Measurements from ENCODE around the gene CARM1.

DNA sequence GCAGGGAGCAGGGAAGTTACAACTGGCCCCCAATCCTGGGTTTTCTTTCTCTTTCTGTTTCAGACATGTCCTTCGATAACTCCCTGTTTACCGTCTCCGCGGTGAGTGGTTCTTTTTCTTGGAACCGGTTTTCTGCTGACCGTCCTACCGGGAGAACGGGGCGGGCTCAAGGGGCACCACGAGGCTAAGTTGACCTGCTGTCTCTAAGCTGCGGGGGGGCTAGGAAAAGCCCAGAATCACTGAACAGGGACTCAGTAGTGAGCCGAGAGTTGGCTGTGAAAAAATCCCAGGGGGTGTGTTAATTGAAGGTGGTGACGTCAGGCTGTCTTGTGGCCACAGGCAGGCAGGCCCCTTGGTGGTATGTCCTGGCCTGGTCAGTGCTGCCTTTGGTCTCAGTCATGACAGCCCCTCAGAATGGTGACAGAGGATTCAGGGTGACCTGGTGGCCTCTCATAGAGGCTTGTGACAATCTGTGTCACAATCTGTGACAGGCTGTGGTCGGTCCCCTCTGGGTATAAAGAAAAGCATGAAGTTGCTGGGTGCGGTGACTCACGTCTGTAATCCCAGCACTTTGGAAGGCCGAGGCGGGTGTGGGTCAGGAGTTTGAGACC is 8.1 kb upstream of the CARM1 start:
- TF ChIP-seq, protein P1, sequence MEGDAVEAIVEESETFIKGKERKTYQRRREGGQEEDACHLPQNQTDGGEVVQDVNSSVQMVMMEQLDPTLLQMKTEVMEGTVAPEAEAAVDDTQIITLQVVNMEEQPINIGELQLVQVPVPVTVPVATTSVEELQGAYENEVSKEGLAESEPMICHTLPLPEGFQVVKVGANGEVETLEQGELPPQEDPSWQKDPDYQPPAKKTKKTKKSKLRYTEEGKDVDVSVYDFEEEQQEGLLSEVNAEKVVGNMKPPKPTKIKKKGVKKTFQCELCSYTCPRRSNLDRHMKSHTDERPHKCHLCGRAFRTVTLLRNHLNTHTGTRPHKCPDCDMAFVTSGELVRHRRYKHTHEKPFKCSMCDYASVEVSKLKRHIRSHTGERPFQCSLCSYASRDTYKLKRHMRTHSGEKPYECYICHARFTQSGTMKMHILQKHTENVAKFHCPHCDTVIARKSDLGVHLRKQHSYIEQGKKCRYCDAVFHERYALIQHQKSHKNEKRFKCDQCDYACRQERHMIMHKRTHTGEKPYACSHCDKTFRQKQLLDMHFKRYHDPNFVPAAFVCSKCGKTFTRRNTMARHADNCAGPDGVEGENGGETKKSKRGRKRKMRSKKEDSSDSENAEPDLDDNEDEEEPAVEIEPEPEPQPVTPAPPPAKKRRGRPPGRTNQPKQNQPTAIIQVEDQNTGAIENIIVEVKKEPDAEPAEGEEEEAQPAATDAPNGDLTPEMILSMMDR (IDR thresholded peaks at IDR 0.05; ENCODE audit: low read length) = no peak
- TF ChIP-seq EZH2phosphoT487 (IDR thresholded peaks at IDR 0.05; ENCODE audit: low read length) = no peak
- TF ChIP-seq EZH2 (optimal IDR thresholded peaks at IDR 0.05; ENCODE audit: low read depth, low read length) = no peak

Data from MM.1S (cell line).